ENCODE results near the gene SART3.

SART3 gene

DNA sequence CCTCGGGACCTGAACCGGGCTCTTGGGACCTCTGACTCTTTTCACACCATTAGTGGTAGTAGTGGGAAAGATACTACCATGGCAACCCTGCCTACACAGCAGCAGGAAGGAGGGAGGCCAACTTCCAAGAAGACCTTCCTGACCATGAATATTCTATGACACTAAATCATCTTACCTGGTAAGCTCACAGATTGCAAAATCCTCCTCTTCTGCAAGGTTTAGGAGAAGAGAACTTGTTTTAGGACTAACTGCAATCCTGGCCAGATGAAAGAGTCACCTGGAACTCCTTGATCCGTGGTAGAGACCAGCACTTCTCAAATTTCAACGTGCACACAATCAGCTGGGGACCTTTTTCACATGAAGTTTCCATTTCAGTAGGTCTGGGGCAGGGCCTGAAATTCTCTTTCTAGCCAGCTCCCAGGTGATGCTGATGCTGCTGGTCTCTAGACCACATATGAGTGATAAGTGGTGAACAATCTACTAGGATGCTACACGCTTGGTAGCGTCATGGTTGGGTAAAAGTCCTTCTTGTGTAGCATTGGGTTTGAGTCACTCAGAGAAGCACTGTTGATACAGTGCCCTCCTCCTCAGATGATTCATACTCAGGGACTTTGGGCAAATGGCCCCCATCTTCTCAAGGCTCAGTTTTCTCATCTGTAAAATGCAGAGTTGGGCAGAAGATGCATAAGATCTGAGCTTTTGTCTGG is 81.5 kb downstream of the SART3 start:
- H3K4me3 ChIP-seq (ENCODE audit: low read depth in 1 of 5, low read length in 5 of 5), result no peak overlapping the region
- no peak overlapping the region for H3K27ac ChIP-seq (ENCODE audit: low read depth, low read length)
- H3K27me3 ChIP-seq (ENCODE audit: control insufficient read depth in 5 of 5, insufficient read depth in 4 of 5, low read length in 5 of 5), result peaks cover 5 to 17% (median 8%) of the 10 kb centered on the region in 5 donors
- no peak overlapping the region for H3K9ac ChIP-seq (ENCODE audit: low read length in 5 of 5)
- no peaks in the 10 kb centered on the region for H3K36me3 ChIP-seq (ENCODE audit: control insufficient read depth in 5 of 5, insufficient read depth in 5 of 5, low read length in 5 of 5)
- no peaks in the 10 kb centered on the region for H3K9me3 ChIP-seq (ENCODE audit: control insufficient read depth in 5 of 5, low read length in 5 of 5)
- no peaks in the 10 kb centered on the region for H3K4me1 ChIP-seq (ENCODE audit: control insufficient read depth in 5 of 5, insufficient read depth in 5 of 5, low read length in 5 of 5)

DNA sequence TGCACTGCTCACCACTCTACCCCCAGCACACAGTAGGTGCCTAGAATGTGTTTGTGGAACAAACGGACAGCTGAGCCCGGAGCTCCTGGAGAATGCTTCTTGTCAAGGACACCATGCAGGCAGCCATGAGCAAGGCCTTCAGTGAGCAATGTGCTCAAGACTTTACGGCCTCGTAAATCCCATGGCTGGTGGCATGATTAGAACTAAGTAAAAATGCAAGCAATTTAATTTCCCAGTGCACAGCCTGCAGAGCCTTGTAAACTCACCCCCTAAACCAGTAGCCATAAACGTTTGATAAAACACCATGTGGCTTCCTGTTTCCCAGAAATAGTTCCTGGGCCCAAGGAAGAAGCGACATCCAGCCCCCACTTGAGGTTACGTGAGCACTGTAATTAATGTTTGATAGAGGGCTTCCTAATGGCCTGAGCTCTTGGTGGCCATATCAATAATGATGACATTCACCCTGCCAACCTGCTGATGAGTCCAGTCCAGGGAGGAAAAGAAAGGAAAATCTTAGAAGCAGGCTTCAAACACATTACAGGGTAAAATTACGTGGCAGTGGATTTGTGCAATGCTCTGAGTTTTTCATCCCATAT is 82.3 kb downstream of the SART3 start:
- Histone ChIP-seq H3K36me3 (ENCODE audit: control insufficient read depth in 5 of 5, insufficient read depth in 5 of 5, low read length in 5 of 5) (no peaks in the 10 kb centered on the region), H3K27me3 (ENCODE audit: control insufficient read depth in 5 of 5, insufficient read depth in 4 of 5, low read length in 5 of 5) (peaks cover 5 to 17% (median 8%) of the 10 kb centered on the region in 5 donors)

GRCh38 chr12:108477881-108478259 is 83.1 kb downstream of the SART3 start:
- peaks cover 3 to 17% (median 5%) of the 10 kb centered on the region in 5 donors for H3K27me3 ChIP-seq (ENCODE audit: control insufficient read depth in 5 of 5, insufficient read depth in 4 of 5, low read length in 5 of 5)
- H3K9me3 ChIP-seq (ENCODE audit: control insufficient read depth in 5 of 5, low read length in 5 of 5), result peaks cover 0 to 4% (median 0%) of the 10 kb centered on the region in 5 donors
- H3K4me1 ChIP-seq (ENCODE audit: control insufficient read depth in 5 of 5, insufficient read depth in 5 of 5, low read length in 5 of 5), result no peaks in the 10 kb centered on the region
- H3K36me3 ChIP-seq (ENCODE audit: control insufficient read depth in 5 of 5, insufficient read depth in 5 of 5, low read length in 5 of 5), result no peaks in the 10 kb centered on the region
- no peak overlapping the region for H3K27ac ChIP-seq (ENCODE audit: low read depth, low read length)
- H3K4me3 ChIP-seq (ENCODE audit: low read depth in 1 of 5, low read length in 5 of 5), result no peak overlapping the region
- no peak overlapping the region for H3K9ac ChIP-seq (ENCODE audit: low read length in 5 of 5)

More for the DNA sequence above, 82.3 kb downstream of the SART3 start:
- no peak overlapping the region for H3K27ac ChIP-seq (ENCODE audit: low read depth, low read length)
- no peak overlapping the region for H3K4me3 ChIP-seq (ENCODE audit: low read depth in 1 of 5, low read length in 5 of 5)
- H3K9me3 ChIP-seq (ENCODE audit: control insufficient read depth in 5 of 5, low read length in 5 of 5), result no peaks in the 10 kb centered on the region
- H3K9ac ChIP-seq (ENCODE audit: low read length in 5 of 5), result no peak overlapping the region
- no peaks in the 10 kb centered on the region for H3K4me1 ChIP-seq (ENCODE audit: control insufficient read depth in 5 of 5, insufficient read depth in 5 of 5, low read length in 5 of 5)

DNA sequence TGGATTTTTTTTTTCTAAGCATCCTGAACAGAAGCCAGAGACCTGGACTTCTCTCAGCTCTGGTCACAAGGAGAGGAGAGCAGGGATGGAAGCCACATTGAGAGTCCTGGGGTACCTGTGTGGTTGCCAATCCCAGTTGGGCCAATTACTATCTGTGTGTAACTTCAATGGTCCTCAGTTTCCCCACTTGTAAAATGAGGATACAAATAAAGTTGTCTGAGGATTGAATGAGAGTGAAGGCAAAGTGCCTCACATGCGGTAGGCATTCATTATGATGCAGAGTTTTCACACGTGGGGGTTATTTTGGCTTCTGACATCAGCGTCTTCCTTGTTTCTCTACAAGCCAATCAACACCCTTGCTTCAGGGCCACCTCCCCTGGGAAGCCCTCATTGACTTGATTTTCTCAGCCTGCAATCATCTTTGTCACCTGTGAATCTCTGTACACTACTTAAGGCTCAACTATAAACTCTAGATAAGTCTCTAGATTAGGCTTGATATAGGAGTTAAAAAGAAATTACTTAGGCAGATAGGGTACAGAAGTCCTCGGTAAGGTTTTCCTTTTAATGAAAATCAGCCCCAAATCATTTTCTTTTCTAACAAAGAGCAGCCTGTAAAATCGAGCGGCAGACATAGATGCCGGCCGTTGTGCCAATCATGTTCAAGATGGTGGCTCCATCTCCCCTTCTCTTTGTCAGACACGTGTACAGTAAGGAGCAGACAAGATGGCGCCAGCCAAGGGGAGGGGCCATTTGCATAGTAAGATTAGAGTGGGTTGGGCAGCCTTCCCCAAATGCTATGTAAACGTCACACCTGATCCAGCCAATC is 83.7 kb downstream of the SART3 start:
- Histone ChIP-seq H3K9ac (ENCODE audit: low read length in 5 of 5) (no peak overlapping the region), H3K4me3 (ENCODE audit: low read depth in 1 of 5, low read length in 5 of 5) (no peak overlapping the region), H3K9me3 (ENCODE audit: control insufficient read depth in 5 of 5, low read length in 5 of 5) (peaks cover 0 to 4% (median 0%) of the 10 kb centered on the region in 5 donors), H3K36me3 (ENCODE audit: control insufficient read depth in 5 of 5, insufficient read depth in 5 of 5, low read length in 5 of 5) (no peaks in the 10 kb centered on the region), H3K27ac (ENCODE audit: low read depth, low read length) (no peak overlapping the region), H3K27me3 (ENCODE audit: control insufficient read depth in 5 of 5, insufficient read depth in 4 of 5, low read length in 5 of 5) (peaks cover 3 to 17% (median 5%) of the 10 kb centered on the region in 5 donors), H3K4me1 (ENCODE audit: control insufficient read depth in 5 of 5, insufficient read depth in 5 of 5, low read length in 5 of 5) (no peaks in the 10 kb centered on the region)

- peaks cover 0 to 10% (median 7%) of the 10 kb centered on the region in 5 donors for H3K27me3 ChIP-seq (ENCODE audit: control insufficient read depth in 5 of 5, insufficient read depth in 4 of 5, low read length in 5 of 5)
- H3K36me3 ChIP-seq (ENCODE audit: control insufficient read depth in 5 of 5, insufficient read depth in 5 of 5, low read length in 5 of 5), result no peaks in the 10 kb centered on the region
- H3K4me1 ChIP-seq (ENCODE audit: control insufficient read depth in 5 of 5, insufficient read depth in 5 of 5, low read length in 5 of 5), result no peaks in the 10 kb centered on the region
- no peak overlapping the region for H3K4me3 ChIP-seq (ENCODE audit: low read depth in 1 of 5, low read length in 5 of 5)
- H3K9ac ChIP-seq (ENCODE audit: low read length in 5 of 5), result no peak overlapping the region
- peaks cover 0 to 4% (median 0%) of the 10 kb centered on the region in 5 donors for H3K9me3 ChIP-seq (ENCODE audit: control insufficient read depth in 5 of 5, low read length in 5 of 5)
- no peak overlapping the region for H3K27ac ChIP-seq (ENCODE audit: low read depth, low read length)
Measured at GRCh38 chr12:108475396-108475795, 85.6 kb downstream of the SART3 start.

DNA sequence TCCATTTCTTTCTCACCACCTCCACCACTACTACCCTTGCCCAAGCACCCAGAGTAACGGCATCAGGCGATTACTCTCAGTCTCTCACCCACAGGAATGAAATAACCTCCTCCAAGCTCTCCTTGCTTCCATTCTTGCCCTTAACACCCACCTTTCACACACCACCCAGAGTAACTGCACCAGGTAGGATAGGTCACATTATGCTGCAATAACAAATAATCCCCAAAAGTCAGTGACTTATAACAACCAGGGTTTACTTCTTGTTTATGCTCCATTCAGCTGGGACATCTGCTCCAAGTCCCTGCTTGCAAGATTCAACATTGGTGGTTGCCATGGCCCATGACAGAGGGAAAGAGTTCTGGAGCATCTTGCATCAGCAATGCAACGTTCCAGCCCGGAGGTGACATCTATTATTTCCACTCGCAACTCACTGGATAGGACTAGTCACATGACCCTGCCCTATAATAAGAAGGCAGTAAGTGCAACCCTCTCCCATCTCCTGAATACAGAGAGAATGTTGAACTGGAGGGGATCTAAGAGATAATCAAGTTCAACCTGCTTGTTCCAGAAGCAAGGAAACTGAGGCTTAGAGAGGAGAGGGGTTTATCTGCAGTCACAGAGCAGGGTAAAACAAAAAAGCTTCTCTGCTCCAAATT is 87.4 kb downstream of the SART3 start:
- Histone ChIP-seq H3K4me3 (ENCODE audit: low read depth in 1 of 5, low read length in 5 of 5) (no peak overlapping the region), H3K27me3 (ENCODE audit: control insufficient read depth in 5 of 5, insufficient read depth in 4 of 5, low read length in 5 of 5) (peaks cover 0 to 3% (median 2%) of the 10 kb centered on the region in 5 donors), H3K36me3 (ENCODE audit: control insufficient read depth in 5 of 5, insufficient read depth in 5 of 5, low read length in 5 of 5) (no peaks in the 10 kb centered on the region), H3K9me3 (ENCODE audit: control insufficient read depth in 5 of 5, low read length in 5 of 5) (peaks cover 0 to 4% (median 0%) of the 10 kb centered on the region in 5 donors), H3K4me1 (ENCODE audit: control insufficient read depth in 5 of 5, insufficient read depth in 5 of 5, low read length in 5 of 5) (no peaks in the 10 kb centered on the region), H3K9ac (ENCODE audit: low read length in 5 of 5) (no peak overlapping the region), H3K27ac (ENCODE audit: low read depth, low read length) (no peak overlapping the region)

Data from subcutaneous abdominal adipose tissue (tissue), 5 donors.